K562 (cell line): Measurements from ENCODE around the gene CEP89.

Experiments
- BMI1 ChIP-seq: fragments of 150-350 bp; IDR thresholded peaks from 2 replicates; pipeline ENCODE4 v1.6.1; 2014; ENCODE audit warnings: low read length
- CTCF ChIP-seq, 3 experiments: IDR thresholded peaks in 2 of 3; conservative IDR thresholded peaks in 1 of 3; 2 replicates each; pipeline ENCODE4 v1.5.1; 2011 to 2012; ENCODE audit warnings: low read length in 3 of 3, mild to moderate bottlenecking in 3 of 3, control low read depth in 2 of 3, improper control_type of control experiment in 1 of 3, inconsistent platforms in 1 of 3, low read depth in 1 of 3, mixed read lengths in 1 of 3, moderate library complexity in 1 of 3; ENCODE audit not compliant: insufficient read depth in 2 of 3
- EZH2 ChIP-seq: IDR thresholded peaks from 2 replicates; pipeline ENCODE4 v1.6.1; 2012; ENCODE audit warnings: low read depth, mild to moderate bottlenecking, inconsistent platforms, low read length, borderline replicate concordance
- KAT2B ChIP-seq: IDR thresholded peaks from one replicate; pipeline ENCODE4 v1.6.1; 2012; ENCODE audit warnings: low read depth, mild to moderate bottlenecking, control low read depth, inconsistent platforms, low read length, moderate library complexity
- PHF21A ChIP-seq: fragments of 450-650 bp; IDR thresholded peaks from 2 replicates; pipeline ENCODE4 v1.6.1; 2017; ENCODE audit warnings: low read depth, borderline replicate concordance
- REST ChIP-seq, 2 experiments: fragments of 450-650 bp; formaldehyde crosslinking in 1 of 2; IDR thresholded peaks; 2 replicates each; pipeline versions ENCODE4 v1.4.0 to v1.6.1; 2014 to 2020; ENCODE audit warnings: mild to moderate bottlenecking in 2 of 2, borderline replicate concordance in 1 of 2, low read depth in 1 of 2
- RFX5 ChIP-seq: IDR thresholded peaks from 2 replicates; pipeline ENCODE4 v1.6.1; 2011; ENCODE audit warnings: low read depth, mild to moderate bottlenecking, improper control_type of control experiment, low read length
- ZNF24 ChIP-seq: fragments of 450-650 bp; IDR thresholded peaks from 2 replicates; pipeline ENCODE4 v1.6.1; 2016

- no peak for TF ChIP-seq ZNF24
- TF ChIP-seq PHF21A = no peak
- TF ChIP-seq RFX5 = no peak
- TF ChIP-seq BMI1 = peak; percentile 75
- no peak for TF ChIP-seq KAT2B
- no peak for TF ChIP-seq EZH2
- peak; percentile 67 for TF ChIP-seq REST (IDR thresholded peaks at IDR 0.05; ENCODE audit: borderline replicate concordance)
- no peak for TF ChIP-seq REST (CRISPR knock-in tag; IDR thresholded peaks at IDR 0.05; ENCODE audit: low read depth)
- TF ChIP-seq CTCF (IDR thresholded peaks at IDR 0.05 in 2 of 3, conservative IDR thresholded peaks at IDR 0.05 in 1 of 3; ENCODE audit: insufficient read depth in 2 of 3, low read depth in 1 of 3, low read length in 3 of 3) = no peak; a peak in 1 of 6 replicates
Measured at GRCh38 chr19:32971715-32972540, at the start of gene CEP89, which contains the start of gene FAAP24.
